H9 (cell line): Measurements from ENCODE around the gene SCYGR6. TPM values are rescaled to one million over a fixed set of nuclear protein-coding genes. Genes with fewer than 3 reads are reported as not detected.

Source experiments
- DNase-seq: peaks from one replicate; pipeline ENCODE4 v3.0.0-alpha.2; 2017
- H2AFZ ChIP-seq: one replicate; pipeline ENCODE4 v1.6.1; 2013; ENCODE audit warnings: mild to moderate bottlenecking, low read length, control low read depth, moderate library complexity
- H2AK5ac ChIP-seq: 2 replicates; pipeline ENCODE4 v1.6.1; 2013; ENCODE audit warnings: low read length, control low read depth, mixed read lengths; ENCODE audit not compliant: insufficient read length
- H2BK120ac ChIP-seq: one replicate; pipeline ENCODE4 v1.6.1; 2013; ENCODE audit warnings: low read depth, mild to moderate bottlenecking, low read length, control low read depth, inconsistent platforms; ENCODE audit not compliant: poor library complexity, severe bottlenecking
- H2BK12ac ChIP-seq: 2 replicates; pipeline ENCODE4 v1.6.1; 2013; ENCODE audit warnings: low read length, control low read depth, mixed read lengths, low read depth; ENCODE audit not compliant: insufficient read length
- H2BK15ac ChIP-seq: 2 replicates; pipeline ENCODE4 v1.6.1; 2013; ENCODE audit warnings: low read depth, low read length, control low read depth
- H2BK20ac ChIP-seq: one replicate; pipeline ENCODE4 v1.6.1; 2013; ENCODE audit warnings: low read depth, mild to moderate bottlenecking, low read length, control low read depth, inconsistent platforms; ENCODE audit not compliant: poor library complexity, severe bottlenecking
- H2BK5ac ChIP-seq: 2 replicates; pipeline ENCODE4 v1.6.1; 2013; ENCODE audit warnings: low read length, control low read depth, mixed read lengths; ENCODE audit not compliant: insufficient read length
- H3K14ac ChIP-seq: 2 replicates; pipeline ENCODE4 v1.6.1; 2013; ENCODE audit warnings: low read length, control low read depth; ENCODE audit not compliant: insufficient read depth
- H3K18ac ChIP-seq: 2 replicates; pipeline ENCODE4 v1.6.1; 2013; ENCODE audit warnings: low read depth, mild to moderate bottlenecking, mixed read lengths, low read length, control low read depth; ENCODE audit not compliant: insufficient read length
- H3K23ac ChIP-seq: 2 replicates; pipeline ENCODE4 v1.6.1; 2013; ENCODE audit warnings: low read length, control low read depth, mixed read lengths, low read depth; ENCODE audit not compliant: insufficient read length
- H3K23me2 ChIP-seq: 2 replicates; pipeline ENCODE4 v1.6.1; 2013; ENCODE audit warnings: low read depth, mild to moderate bottlenecking, mixed read lengths, low read length, control low read depth; ENCODE audit not compliant: insufficient read length, poor library complexity, severe bottlenecking
- H3K27ac ChIP-seq: 2 replicates; pipeline ENCODE4 v1.5.1; 2013; ENCODE audit warnings: low read length, control low read depth, mixed read lengths, low read depth; ENCODE audit not compliant: insufficient read length
- H3K27me3 ChIP-seq: 2 replicates; pipeline ENCODE4 v1.6.1; 2013; ENCODE audit warnings: low read length, control low read depth, inconsistent platforms; ENCODE audit not compliant: insufficient read depth
- H3K4ac ChIP-seq: 2 replicates; pipeline ENCODE4 v1.6.1; 2013; ENCODE audit warnings: low read depth, mild to moderate bottlenecking, control low read depth, inconsistent platforms, low read length, moderate library complexity
- H3K4me1 ChIP-seq: 2 replicates; pipeline ENCODE4 v1.6.1; 2013; ENCODE audit warnings: low read length, control low read depth, inconsistent platforms; ENCODE audit not compliant: insufficient read depth
- H3K4me2 ChIP-seq: 2 replicates; pipeline ENCODE4 v1.6.1; 2013; ENCODE audit warnings: low read length, control low read depth, mixed read lengths; ENCODE audit not compliant: insufficient read length, insufficient read depth
- H3K56ac ChIP-seq: 2 replicates; pipeline ENCODE4 v1.6.1; 2013; ENCODE audit warnings: low read depth, mild to moderate bottlenecking, mixed read lengths, low read length, control low read depth; ENCODE audit not compliant: insufficient read length
- H3K79me1 ChIP-seq: 2 replicates; pipeline ENCODE4 v1.6.1; 2013; ENCODE audit warnings: low read depth, mild to moderate bottlenecking, moderate library complexity, low read length, control low read depth, inconsistent platforms; ENCODE audit not compliant: insufficient read depth, poor library complexity, severe bottlenecking
- H3K79me2 ChIP-seq: 2 replicates; pipeline ENCODE4 v1.6.1; 2013; ENCODE audit warnings: low read length, control low read depth, inconsistent platforms; ENCODE audit not compliant: insufficient read depth
- H3K9ac ChIP-seq: 2 replicates; pipeline ENCODE4 v1.6.1; 2013; ENCODE audit warnings: low read length, control low read depth, mixed read lengths; ENCODE audit not compliant: insufficient read length; ENCODE audit errors: extremely low read depth
- H3K9me3 ChIP-seq: one replicate; pipeline ENCODE4 v1.6.1; 2013; ENCODE audit warnings: low read depth, low read length, inconsistent platforms; ENCODE audit not compliant: control insufficient read depth
- H3T11ph ChIP-seq: one replicate; pipeline ENCODE4 v1.6.1; 2013; ENCODE audit warnings: mild to moderate bottlenecking, low read length, control low read depth, inconsistent platforms
- H4K20me1 ChIP-seq: one replicate; pipeline ENCODE4 v1.6.1; 2013; ENCODE audit not compliant: control insufficient read depth, insufficient read length, insufficient read depth
- H4K5ac ChIP-seq: 2 replicates; pipeline ENCODE4 v1.6.1; 2013; ENCODE audit warnings: low read depth, mild to moderate bottlenecking, mixed read lengths, low read length, control low read depth; ENCODE audit not compliant: insufficient read length
- H4K8ac ChIP-seq: replicated peaks from 2 replicates; pipeline ENCODE4 v1.6.1; 2013; ENCODE audit warnings: low read length, control low read depth, mixed read lengths, low read depth; ENCODE audit not compliant: insufficient read length
- H4K91ac ChIP-seq: 2 replicates; pipeline ENCODE4 v1.6.1; 2013; ENCODE audit warnings: low read depth, mild to moderate bottlenecking, moderate library complexity, mixed read lengths, low read length, control low read depth; ENCODE audit not compliant: insufficient read length
- H3K27ac Mint-ChIP-seq, 3 experiments: 2 replicates in 2 of 3; 3 replicates in 1 of 3; pipeline ENCODE4 v1.8.0; 2020 to 2021; ENCODE audit warnings: mixed read lengths in 3 of 3, mild to moderate bottlenecking in 1 of 3, moderate library complexity in 1 of 3
- H3K27me3 Mint-ChIP-seq: 2 replicates; pipeline ENCODE4 v1.8.0; 2021; ENCODE audit warnings: low read depth, mild to moderate bottlenecking, moderate library complexity, mixed read lengths
- H3K36me3 Mint-ChIP-seq, 3 experiments: 2 replicates in 2 of 3; 3 replicates in 1 of 3; pipeline ENCODE4 v1.8.0; 2020 to 2021; ENCODE audit warnings: low read depth in 3 of 3, mixed read lengths in 3 of 3; ENCODE audit not compliant: insufficient read depth in 1 of 3
- H3K4me1 Mint-ChIP-seq, 2 experiments: 2 replicates each; pipeline ENCODE4 v1.8.0; 2020; ENCODE audit warnings: mixed read lengths in 2 of 2
- H3K4me3 Mint-ChIP-seq, 2 experiments: 2 replicates in 1 of 2; 3 replicates in 1 of 2; pipeline ENCODE4 v1.8.0; 2020 to 2021; ENCODE audit warnings: mild to moderate bottlenecking in 2 of 2, mixed read lengths in 2 of 2, moderate library complexity in 1 of 2
- H3K9me3 Mint-ChIP-seq, 2 experiments: 2 replicates in 1 of 2; 3 replicates in 1 of 2; pipeline ENCODE4 v1.8.0; 2020; ENCODE audit warnings: mild to moderate bottlenecking in 2 of 2, mixed read lengths in 2 of 2, moderate library complexity in 1 of 2
- WGBS: extraction: QIAGEN DNeasy Blood & Tissue Kit; methylation state at CpG from one replicate; pipeline ENCODE4 v1.1.7; 2013; ENCODE audit warnings: missing lambda C conversion rate, low lambda C conversion rate, mixed read lengths; ENCODE audit not compliant: insufficient read length; ENCODE audit errors: extremely low coverage; 5-methylcytosine and 5-hydroxymethylcytosine counted together
- total RNA-seq: library from RNA; stranded (reverse); gene quantifications from 2 replicates; pipeline ENCODE4 v1.2.1, GENCODE V29; 2021
- TF ChIP-seq, protein P1 (sequence below): fragments of 200-600 bp; sonication (generic); conservative IDR thresholded peaks from 3 replicates; pipeline ENCODE4 v1.8.0; 2021; ENCODE audit warnings: antibody characterized with exemption, mild to moderate bottlenecking

SCYGR6 gene
- total RNA-seq, 1 experiment from 2014 or later = not detected

DNA sequence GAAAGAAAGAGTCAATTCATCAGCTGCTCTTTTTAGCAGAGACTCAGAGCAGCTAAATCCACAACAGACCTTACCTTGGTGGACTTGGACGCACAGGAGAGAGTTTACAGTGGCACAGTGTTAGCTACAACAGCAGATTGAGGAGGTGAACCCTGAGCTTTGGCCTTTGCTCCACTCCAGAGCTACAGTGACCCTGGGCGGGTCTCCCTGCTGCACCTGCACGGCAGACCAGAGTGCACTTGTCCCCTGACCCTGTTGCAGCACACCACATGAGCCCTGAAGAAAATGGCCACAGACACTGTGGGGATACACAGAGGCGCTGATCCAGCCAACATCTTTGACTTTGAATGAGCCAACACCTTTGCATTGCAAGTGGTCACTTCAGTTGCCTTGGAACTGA lies 17.7 kb downstream of the SCYGR6 start:
- peaks cover 4% of the 10 kb centered on the region in 3 experiments; a peak in 5 of 7 replicates for H3K36me3 Mint-ChIP-seq
- H3K27me3 Mint-ChIP-seq = no peaks in the 10 kb centered on the region

More for the DNA sequence above, 17.7 kb downstream of the SCYGR6 start:
- no CpG with 5 or more reads among the region's 4 CpGs for WGBS
- Histone ChIP-seq H2AFZ (no peak overlapping the region), H3K79me1 (no peaks in the 10 kb centered on the region), H3K4ac (no peak overlapping the region), H3K4me1 (no peaks in the 10 kb centered on the region), H4K8ac (no peak overlapping the region), H3K27ac (no peak overlapping the region), H4K91ac (no peak overlapping the region), H2BK120ac (no peak overlapping the region), H2AK5ac (no peak overlapping the region), H3K4me2 (no peak overlapping the region), H3K79me2 (no peaks in the 10 kb centered on the region), H2BK5ac (no peak overlapping the region), H3K9me3 (no peaks in the 10 kb centered on the region), H3K23me2 (no peaks in the 10 kb centered on the region), H3T11ph (no peak overlapping the region), H4K20me1 (no peaks in the 10 kb centered on the region), H3K18ac (no peak overlapping the region), H2BK15ac (no peak overlapping the region), H3K56ac (no peak overlapping the region), H3K27me3 (no peaks in the 10 kb centered on the region), H3K14ac (no peak overlapping the region), H3K23ac (no peak overlapping the region), H2BK12ac (no peak overlapping the region), H4K5ac (no peak overlapping the region), H2BK20ac (no peak overlapping the region), H3K9ac (no peak overlapping the region)
- TF ChIP-seq, protein P1, sequence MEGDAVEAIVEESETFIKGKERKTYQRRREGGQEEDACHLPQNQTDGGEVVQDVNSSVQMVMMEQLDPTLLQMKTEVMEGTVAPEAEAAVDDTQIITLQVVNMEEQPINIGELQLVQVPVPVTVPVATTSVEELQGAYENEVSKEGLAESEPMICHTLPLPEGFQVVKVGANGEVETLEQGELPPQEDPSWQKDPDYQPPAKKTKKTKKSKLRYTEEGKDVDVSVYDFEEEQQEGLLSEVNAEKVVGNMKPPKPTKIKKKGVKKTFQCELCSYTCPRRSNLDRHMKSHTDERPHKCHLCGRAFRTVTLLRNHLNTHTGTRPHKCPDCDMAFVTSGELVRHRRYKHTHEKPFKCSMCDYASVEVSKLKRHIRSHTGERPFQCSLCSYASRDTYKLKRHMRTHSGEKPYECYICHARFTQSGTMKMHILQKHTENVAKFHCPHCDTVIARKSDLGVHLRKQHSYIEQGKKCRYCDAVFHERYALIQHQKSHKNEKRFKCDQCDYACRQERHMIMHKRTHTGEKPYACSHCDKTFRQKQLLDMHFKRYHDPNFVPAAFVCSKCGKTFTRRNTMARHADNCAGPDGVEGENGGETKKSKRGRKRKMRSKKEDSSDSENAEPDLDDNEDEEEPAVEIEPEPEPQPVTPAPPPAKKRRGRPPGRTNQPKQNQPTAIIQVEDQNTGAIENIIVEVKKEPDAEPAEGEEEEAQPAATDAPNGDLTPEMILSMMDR = no peak
- peak overlapping the region in 1 of 3 experiments; percentile 20; a peak in 1 of 7 replicates for H3K27ac Mint-ChIP-seq
- no peak for DNase-seq
- H3K4me3 Mint-ChIP-seq = no peak overlapping the region
- H3K4me1 Mint-ChIP-seq = peaks cover 0 to 8% of the 10 kb centered on the region in 2 experiments; a peak in 2 of 4 replicates
- H3K9me3 Mint-ChIP-seq = peaks cover 0 to 3% of the 10 kb centered on the region in 2 experiments; a peak in 4 of 5 replicates
